ENCODE measurements around the gene TEAD1. TPM values are rescaled to one million over a fixed set of nuclear protein-coding genes. Genes with fewer than 3 reads are reported as not detected.

The TEAD1 gene
- polyA plus RNA-seq, 1 donor from 2014 or later: 12.2 TPM

DNA sequence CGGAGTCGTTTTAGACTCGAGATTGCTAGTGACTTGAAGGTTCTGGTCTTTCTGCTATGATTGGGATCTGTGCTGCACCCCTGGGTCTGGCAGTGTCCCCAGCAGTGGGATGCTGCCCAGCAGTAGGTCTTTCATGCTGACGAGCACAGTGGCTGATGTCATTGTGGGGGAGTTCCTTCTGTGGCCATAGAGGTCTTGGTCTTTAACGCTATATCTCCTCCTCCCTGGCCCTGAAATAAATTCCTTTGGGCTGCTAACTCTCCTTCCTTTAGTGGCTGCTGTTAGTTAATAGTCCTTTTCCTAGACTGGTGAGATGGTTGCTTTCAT lies 136.3 kb downstream of the TEAD1 start:
- Histone ChIP-seq H3K9ac (ENCODE audit: low read length) (no peak overlapping the region), H3K4me2 (ENCODE audit: low read length) (no peak overlapping the region), H3F3A (ENCODE audit: insufficient read depth, low read length, poor library complexity, severe bottlenecking) (no peaks in the 10 kb centered on the region), H3K27me3 (ENCODE audit: insufficient read depth, low read depth, low read length) (no peaks in the 10 kb centered on the region), H3K27ac (ENCODE audit: low read length) (no peak overlapping the region), H3K9me3 (ENCODE audit: low read length) (no peaks in the 10 kb centered on the region), H3K79me2 (replicated peaks; ENCODE audit: insufficient read depth, low read length) (peaks cover 32% of the 10 kb centered on the region), H3K4me3 (ENCODE audit: low read length) (no peak overlapping the region), H4K20me1 (ENCODE audit: insufficient read depth) (no peaks in the 10 kb centered on the region), H2AFZ (ENCODE audit: low read depth, low read length) (no peak overlapping the region), H3K9me2 (ENCODE audit: insufficient read depth, low read length) (no peaks in the 10 kb centered on the region), H3K36me3 (ENCODE audit: insufficient read depth, low read length) (no peaks in the 10 kb centered on the region)
- TF ChIP-seq RAD21 (conservative IDR thresholded peaks at IDR 0.05) (no peak), MXI1 (conservative IDR thresholded peaks at IDR 0.05; ENCODE audit: poor library complexity, severe bottlenecking) (no peak), TAF1 (IDR thresholded peaks at IDR 0.05; ENCODE audit: low read depth) (no peak), EZH2 (IDR thresholded peaks at IDR 0.05; ENCODE audit: borderline replicate concordance, insufficient read depth, low read length, poor library complexity, severe bottlenecking) (no peak), SMC3 (conservative IDR thresholded peaks at IDR 0.05; ENCODE audit: poor library complexity) (no peak), POLR2AphosphoS5 (IDR thresholded peaks at IDR 0.05) (no peak), EP300 (conservative IDR thresholded peaks at IDR 0.05; ENCODE audit: poor library complexity, severe bottlenecking) (no peak)
- TF ChIP-seq, protein P1, sequence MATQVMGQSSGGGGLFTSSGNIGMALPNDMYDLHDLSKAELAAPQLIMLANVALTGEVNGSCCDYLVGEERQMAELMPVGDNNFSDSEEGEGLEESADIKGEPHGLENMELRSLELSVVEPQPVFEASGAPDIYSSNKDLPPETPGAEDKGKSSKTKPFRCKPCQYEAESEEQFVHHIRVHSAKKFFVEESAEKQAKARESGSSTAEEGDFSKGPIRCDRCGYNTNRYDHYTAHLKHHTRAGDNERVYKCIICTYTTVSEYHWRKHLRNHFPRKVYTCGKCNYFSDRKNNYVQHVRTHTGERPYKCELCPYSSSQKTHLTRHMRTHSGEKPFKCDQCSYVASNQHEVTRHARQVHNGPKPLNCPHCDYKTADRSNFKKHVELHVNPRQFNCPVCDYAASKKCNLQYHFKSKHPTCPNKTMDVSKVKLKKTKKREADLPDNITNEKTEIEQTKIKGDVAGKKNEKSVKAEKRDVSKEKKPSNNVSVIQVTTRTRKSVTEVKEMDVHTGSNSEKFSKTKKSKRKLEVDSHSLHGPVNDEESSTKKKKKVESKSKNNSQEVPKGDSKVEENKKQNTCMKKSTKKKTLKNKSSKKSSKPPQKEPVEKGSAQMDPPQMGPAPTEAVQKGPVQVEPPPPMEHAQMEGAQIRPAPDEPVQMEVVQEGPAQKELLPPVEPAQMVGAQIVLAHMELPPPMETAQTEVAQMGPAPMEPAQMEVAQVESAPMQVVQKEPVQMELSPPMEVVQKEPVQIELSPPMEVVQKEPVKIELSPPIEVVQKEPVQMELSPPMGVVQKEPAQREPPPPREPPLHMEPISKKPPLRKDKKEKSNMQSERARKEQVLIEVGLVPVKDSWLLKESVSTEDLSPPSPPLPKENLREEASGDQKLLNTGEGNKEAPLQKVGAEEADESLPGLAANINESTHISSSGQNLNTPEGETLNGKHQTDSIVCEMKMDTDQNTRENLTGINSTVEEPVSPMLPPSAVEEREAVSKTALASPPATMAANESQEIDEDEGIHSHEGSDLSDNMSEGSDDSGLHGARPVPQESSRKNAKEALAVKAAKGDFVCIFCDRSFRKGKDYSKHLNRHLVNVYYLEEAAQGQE (IDR thresholded peaks at IDR 0.05; ENCODE audit: borderline replicate concordance): no peak
- TF ChIP-seq, protein P2, sequence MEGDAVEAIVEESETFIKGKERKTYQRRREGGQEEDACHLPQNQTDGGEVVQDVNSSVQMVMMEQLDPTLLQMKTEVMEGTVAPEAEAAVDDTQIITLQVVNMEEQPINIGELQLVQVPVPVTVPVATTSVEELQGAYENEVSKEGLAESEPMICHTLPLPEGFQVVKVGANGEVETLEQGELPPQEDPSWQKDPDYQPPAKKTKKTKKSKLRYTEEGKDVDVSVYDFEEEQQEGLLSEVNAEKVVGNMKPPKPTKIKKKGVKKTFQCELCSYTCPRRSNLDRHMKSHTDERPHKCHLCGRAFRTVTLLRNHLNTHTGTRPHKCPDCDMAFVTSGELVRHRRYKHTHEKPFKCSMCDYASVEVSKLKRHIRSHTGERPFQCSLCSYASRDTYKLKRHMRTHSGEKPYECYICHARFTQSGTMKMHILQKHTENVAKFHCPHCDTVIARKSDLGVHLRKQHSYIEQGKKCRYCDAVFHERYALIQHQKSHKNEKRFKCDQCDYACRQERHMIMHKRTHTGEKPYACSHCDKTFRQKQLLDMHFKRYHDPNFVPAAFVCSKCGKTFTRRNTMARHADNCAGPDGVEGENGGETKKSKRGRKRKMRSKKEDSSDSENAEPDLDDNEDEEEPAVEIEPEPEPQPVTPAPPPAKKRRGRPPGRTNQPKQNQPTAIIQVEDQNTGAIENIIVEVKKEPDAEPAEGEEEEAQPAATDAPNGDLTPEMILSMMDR (IDR thresholded peaks at IDR 0.05; ENCODE audit: poor library complexity, severe bottlenecking): no peak

DNA sequence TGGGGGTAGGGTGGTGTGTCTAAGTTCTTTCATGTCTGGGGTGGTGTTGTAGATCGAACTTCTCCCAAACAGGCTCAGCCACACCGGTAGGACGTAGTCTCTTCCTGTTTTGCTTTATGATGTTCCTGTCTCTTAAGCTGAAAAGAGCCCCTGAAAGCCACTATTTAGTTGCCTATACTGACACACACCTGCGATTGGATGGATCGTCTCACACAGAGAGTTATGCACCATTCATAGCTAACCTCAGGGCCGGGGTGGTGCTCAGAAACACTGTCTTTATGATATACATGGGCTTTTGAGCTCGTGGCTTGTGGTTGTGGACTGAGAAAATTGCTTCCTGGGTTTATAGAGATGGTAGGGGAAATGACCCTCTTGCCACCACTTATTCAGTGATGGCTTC lies 137.6 kb downstream of the TEAD1 start:
- peaks cover 32% of the 10 kb centered on the region for H3K79me2 ChIP-seq (replicated peaks; ENCODE audit: insufficient read depth, low read length)
- H3K9ac ChIP-seq (ENCODE audit: low read length): no peak overlapping the region
- H4K20me1 ChIP-seq (ENCODE audit: insufficient read depth): no peaks in the 10 kb centered on the region
- H3F3A ChIP-seq (ENCODE audit: insufficient read depth, low read length, poor library complexity, severe bottlenecking): no peaks in the 10 kb centered on the region
- H3K27ac ChIP-seq (ENCODE audit: low read length): no peak overlapping the region
- no peaks in the 10 kb centered on the region for H3K27me3 ChIP-seq (ENCODE audit: insufficient read depth, low read depth, low read length)
- TF ChIP-seq TAF1 (IDR thresholded peaks at IDR 0.05; ENCODE audit: low read depth) (no peak), EZH2 (IDR thresholded peaks at IDR 0.05; ENCODE audit: borderline replicate concordance, insufficient read depth, low read length, poor library complexity, severe bottlenecking) (no peak), MXI1 (conservative IDR thresholded peaks at IDR 0.05; ENCODE audit: poor library complexity, severe bottlenecking) (no peak), EP300 (conservative IDR thresholded peaks at IDR 0.05; ENCODE audit: poor library complexity, severe bottlenecking) (no peak), RAD21 (conservative IDR thresholded peaks at IDR 0.05) (no peak), POLR2AphosphoS5 (IDR thresholded peaks at IDR 0.05) (no peak), SMC3 (conservative IDR thresholded peaks at IDR 0.05; ENCODE audit: poor library complexity) (no peak)
- TF ChIP-seq, protein P1 (IDR thresholded peaks at IDR 0.05; ENCODE audit: borderline replicate concordance): no peak
- TF ChIP-seq, protein P2 (IDR thresholded peaks at IDR 0.05; ENCODE audit: poor library complexity, severe bottlenecking): no peak
- no peaks in the 10 kb centered on the region for H3K36me3 ChIP-seq (ENCODE audit: insufficient read depth, low read length)
- H2AFZ ChIP-seq (ENCODE audit: low read depth, low read length): no peak overlapping the region
- H3K4me2 ChIP-seq (ENCODE audit: low read length): no peak overlapping the region
- no peaks in the 10 kb centered on the region for H3K9me2 ChIP-seq (ENCODE audit: insufficient read depth, low read length)
- no peaks in the 10 kb centered on the region for H3K9me3 ChIP-seq (ENCODE audit: low read length)
- H3K4me3 ChIP-seq (ENCODE audit: low read length): no peak overlapping the region

Data from neural cell (in vitro differentiated cells).